ENCODE results near the gene TEDC1.
"Not testable (repeated sequence)": the region's sequence is repeated elsewhere in the genome, so short reads cannot be mapped to it uniquely, and the experiment has no call there.

Gene TEDC1

DNA sequence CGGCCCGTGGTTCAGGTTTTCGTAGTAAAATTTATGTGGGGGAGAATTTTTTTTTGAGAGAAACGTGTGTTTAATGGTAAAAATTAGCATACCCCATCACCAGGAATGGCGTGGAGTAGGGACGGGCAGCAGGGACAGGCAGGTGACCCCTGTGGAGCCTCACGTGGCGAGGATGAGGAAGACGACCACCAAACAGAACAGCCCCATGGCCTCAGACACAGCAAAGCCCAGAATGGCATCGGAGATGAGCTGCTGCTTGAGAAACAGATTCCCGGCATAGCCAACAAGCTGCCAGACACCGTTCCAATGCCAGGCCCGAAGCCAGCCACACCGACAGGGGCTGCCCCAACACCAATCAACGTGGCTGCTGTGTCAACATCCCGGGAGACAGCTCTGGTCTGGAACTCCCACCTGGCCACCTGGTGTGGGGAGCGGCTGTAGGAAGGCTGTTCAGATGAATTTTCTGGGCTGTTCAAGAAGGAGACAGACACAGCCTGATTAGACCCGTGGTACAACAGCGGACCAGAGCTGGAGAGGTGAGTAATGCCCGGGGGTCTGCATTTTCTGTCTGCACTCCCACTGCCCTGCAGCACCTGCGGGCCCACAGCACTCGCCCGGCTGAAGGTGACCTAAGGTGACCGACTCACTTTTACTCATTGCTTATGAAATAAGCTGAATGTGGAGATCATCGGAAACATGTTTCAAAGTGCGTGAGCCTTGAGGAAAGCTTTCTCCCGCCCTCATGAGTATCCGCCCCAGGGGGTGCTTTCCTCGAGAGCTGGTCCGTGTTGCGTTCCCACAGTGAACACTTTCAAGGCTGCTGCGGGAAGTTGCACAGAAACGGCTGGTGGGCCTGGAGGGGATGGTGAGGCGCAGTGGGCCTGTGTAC, 45.9 kb downstream of the TEDC1 start:
- Histone ChIP-seq H3K9me3 (replicated peaks in 1 of 11) (no peaks in the 10 kb centered on the region), H3K4me1 (peaks cover 23 to 62% (median 54%) of the 10 kb centered on the region in 10 experiments), H3K27ac (no peak overlapping the region), H3K36me3 (no peaks in the 10 kb centered on the region), H3K4me2 (peak overlapping the region in 4 of 11 experiments; percentile 14 to 46 (median 25); a peak in 4 of 22 replicates), H3K27me3 (peaks cover 0 to 7% (median 0%) of the 10 kb centered on the region in 11 experiments; a peak in 2 of 22 replicates), H3K9ac (no peak overlapping the region), H4K20me1 (peaks cover 0 to 24% (median 0%) of the 10 kb centered on the region in 11 experiments; a peak in 9 of 22 replicates), H3K4me3 (no peak overlapping the region)
- no peak for TF ChIP-seq Cebpa-rat (IDR thresholded peaks at IDR 0.05)

DNA sequence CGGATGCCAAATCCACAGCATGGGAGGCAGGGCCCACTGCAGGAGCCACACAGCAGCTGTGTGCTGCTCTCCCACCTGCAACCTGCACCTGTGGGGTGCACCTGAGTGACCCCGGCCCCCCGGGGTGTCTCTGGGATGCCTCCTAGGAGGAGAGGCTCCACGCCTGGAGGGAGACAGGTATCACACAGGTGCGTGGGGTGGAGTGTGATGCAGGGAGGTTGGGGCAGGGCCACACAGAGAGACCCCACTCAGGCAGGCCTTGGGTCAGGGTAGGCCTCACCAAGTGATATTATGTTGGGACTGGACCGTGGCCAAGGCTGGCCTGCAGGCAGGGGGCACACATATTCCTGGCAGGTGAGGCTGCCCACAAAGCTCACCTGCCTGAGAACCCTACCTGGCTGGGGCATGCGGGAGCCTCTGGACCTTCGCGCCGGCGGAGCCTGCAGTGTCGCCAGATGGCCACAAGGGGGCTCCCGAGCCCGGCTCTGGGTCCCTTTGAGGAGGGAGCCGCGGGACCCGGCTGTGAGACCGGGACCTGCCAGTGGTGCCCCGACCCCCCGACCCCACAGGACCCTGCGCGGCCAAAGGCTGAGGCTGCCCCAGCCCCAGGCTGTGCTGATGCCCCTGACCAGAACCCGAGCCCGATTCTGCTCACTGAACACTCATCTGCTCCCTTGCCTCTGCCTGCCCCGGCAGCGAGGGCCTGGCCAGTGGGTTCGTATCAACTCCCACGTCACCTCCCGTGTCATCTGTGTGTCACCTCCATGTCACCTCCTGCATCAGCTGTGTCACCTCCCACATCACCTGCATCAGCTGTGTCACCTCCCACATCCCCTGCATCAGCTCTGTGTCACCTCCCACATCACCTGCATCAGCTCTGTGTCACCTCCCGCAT, 46.8 kb downstream of the TEDC1 start:
- TF ChIP-seq Cebpa-rat (IDR thresholded peaks at IDR 0.05) = no peak
- peaks cover 0 to 7% (median 6%) of the 10 kb centered on the region in 11 experiments; a peak in 11 of 22 replicates for H3K9me3 ChIP-seq (replicated peaks in 1 of 11)
- no peaks in the 10 kb centered on the region for H3K36me3 ChIP-seq
- H4K20me1 ChIP-seq = peaks cover 0 to 17% (median 0%) of the 10 kb centered on the region in 11 experiments; a peak in 4 of 22 replicates
- 0 out of 22 replicates have a peak overlapping the region, but pooled peaks of 1 of the 11 experiments have one; percentile 2 for H3K9ac ChIP-seq
- H3K27me3 ChIP-seq = peaks cover 0 to 7% (median 0%) of the 10 kb centered on the region in 11 experiments; a peak in 2 of 22 replicates
- H3K4me1 ChIP-seq = peaks cover 14 to 53% (median 45%) of the 10 kb centered on the region in 10 experiments
- H3K4me2 ChIP-seq = peak overlapping the region in 10 of 11 experiments; percentile 14 to 54 (median 36); a peak in 15 of 22 replicates
- H3K27ac ChIP-seq = no peak overlapping the region
- no peak overlapping the region for H3K4me3 ChIP-seq

- Histone ChIP-seq H3K27me3 (peaks cover 0 to under 1% (median 0%) of the 10 kb centered on the region in 11 experiments; a peak in 1 of 22 replicates), H3K36me3 (peaks cover 0 to 5% (median 0%) of the 10 kb centered on the region in 11 experiments; a peak in 2 of 22 replicates), H3K4me1 (peaks cover 9 to 46% (median 38%) of the 10 kb centered on the region in 10 experiments), H3K9ac (no peak overlapping the region), H3K4me2 (no peak overlapping the region), H3K27ac (no peak overlapping the region), H3K4me3 (no peak overlapping the region), H4K20me1 (peaks cover 0 to 10% (median 0%) of the 10 kb centered on the region in 11 experiments; a peak in 4 of 22 replicates), H3K9me3 (replicated peaks in 1 of 11) (peaks cover 5 to 14% (median 13%) of the 10 kb centered on the region in 11 experiments)
- TF ChIP-seq Cebpa-rat (IDR thresholded peaks at IDR 0.05) = no peak
These were observed 47.5 kb downstream of the TEDC1 start for GRCh38 chr14:105538481-105539049.

DNA sequence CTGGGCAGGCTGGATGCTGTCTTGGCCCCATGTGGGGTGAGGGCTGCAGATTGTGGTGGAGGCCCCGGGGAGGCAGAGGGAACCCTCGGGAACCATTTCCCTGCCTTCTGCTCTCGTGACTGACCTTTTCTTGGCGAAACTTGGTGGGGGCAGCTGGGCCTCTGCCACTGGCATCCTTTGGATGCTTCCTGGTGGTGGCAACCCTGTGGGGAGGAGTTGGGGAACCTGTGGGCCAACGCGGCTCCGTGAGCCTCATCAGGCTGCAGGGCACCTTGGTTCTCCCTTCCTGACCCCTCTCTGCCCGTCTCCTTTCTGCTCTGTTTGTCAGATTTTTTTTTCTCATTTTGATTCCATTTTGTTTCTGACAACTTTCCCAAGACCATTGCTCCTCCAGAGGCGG, 49.8 kb downstream of the TEDC1 start:
- H4K20me1 ChIP-seq = peaks cover 0 to 6% (median 0%) of the 10 kb centered on the region in 11 experiments; a peak in 2 of 22 replicates
- no peaks in the 10 kb centered on the region for H3K27me3 ChIP-seq
- H3K27ac ChIP-seq = no peak overlapping the region
- H3K4me2 ChIP-seq = peak overlapping the region in 7 of 11 experiments; percentile 27 to 56 (median 46); a peak in 10 of 22 replicates
- peaks cover 9 to 31% (median 22%) of the 10 kb centered on the region in 10 experiments for H3K4me1 ChIP-seq
- no peak overlapping the region for H3K4me3 ChIP-seq
- TF ChIP-seq Cebpa-rat (IDR thresholded peaks at IDR 0.05) = no peak
- peaks cover 0 to 7% (median 0%) of the 10 kb centered on the region in 11 experiments; a peak in 2 of 22 replicates for H3K36me3 ChIP-seq
- H3K9me3 ChIP-seq (replicated peaks in 1 of 11) = peaks cover 17 to 29% (median 21%) of the 10 kb centered on the region in 11 experiments
- H3K9ac ChIP-seq = no peak overlapping the region

DNA sequence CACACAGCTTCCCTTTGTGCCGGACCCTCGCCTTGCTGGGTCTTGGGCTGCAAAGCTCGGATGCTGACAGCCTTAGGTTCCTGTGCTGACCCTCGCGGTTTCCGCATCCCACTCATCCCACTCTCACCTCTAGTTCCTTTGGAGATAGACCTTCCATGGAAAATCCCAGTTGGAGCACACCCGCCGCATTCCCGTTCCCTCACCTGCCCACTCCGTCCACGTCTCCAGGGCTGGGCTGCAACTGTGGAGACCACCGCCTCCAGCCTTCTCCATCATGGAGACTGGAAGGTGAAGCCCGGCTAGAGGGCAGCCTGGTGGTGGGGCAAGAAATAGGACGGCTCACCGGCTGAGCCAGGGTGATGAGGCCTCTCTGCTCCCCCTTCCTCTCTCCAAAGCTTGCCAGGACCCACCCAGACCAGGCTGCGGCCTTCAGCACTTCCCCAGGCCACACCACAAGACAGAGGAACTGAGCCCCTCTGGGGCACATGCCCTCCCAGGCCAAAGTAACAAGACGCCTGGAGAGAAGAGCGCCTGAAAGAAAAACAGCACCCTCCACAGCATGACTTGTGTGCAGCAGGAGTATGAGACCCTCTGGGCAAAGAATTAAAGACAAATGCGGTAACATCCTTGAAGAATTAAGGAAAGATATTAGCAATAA, 50.3 kb downstream of the TEDC1 start:
- Histone ChIP-seq H3K9me3 (replicated peaks in 1 of 11) (peaks cover 17 to 29% (median 21%) of the 10 kb centered on the region in 11 experiments), H4K20me1 (peaks cover 0 to 6% (median 0%) of the 10 kb centered on the region in 11 experiments; a peak in 2 of 22 replicates)

GRCh38 chr14:105545676-105546075, 54.6 kb downstream of the TEDC1 start:
- H4K20me1 ChIP-seq, H3K9ac ChIP-seq, H3K27me3 ChIP-seq, H3K4me3 ChIP-seq, H3K27ac ChIP-seq: not testable (repeated sequence)
- H3K9me3 ChIP-seq (replicated peaks in 1 of 11) = peaks cover 35 to 64% (median 46%) of the 10 kb centered on the region in 11 experiments
- peaks cover 0 to 13% (median 3%) of the 10 kb centered on the region in 11 experiments; a peak in 3 of 22 replicates for H3K36me3 ChIP-seq
- H3K4me2 ChIP-seq = 0 out of 22 replicates have a peak overlapping the region, but pooled peaks of 3 of the 11 experiments have one; percentile 14 to 20 (median 18)
- peaks cover 9 to 19% (median 13%) of the 10 kb centered on the region in 10 experiments for H3K4me1 ChIP-seq

More for the DNA sequence above, 50.3 kb downstream of the TEDC1 start:
- H3K4me3 ChIP-seq = no peak overlapping the region
- peaks cover 0 to 7% (median 0%) of the 10 kb centered on the region in 11 experiments; a peak in 2 of 22 replicates for H3K36me3 ChIP-seq
- peaks cover 9 to 31% (median 22%) of the 10 kb centered on the region in 10 experiments for H3K4me1 ChIP-seq
- H3K27ac ChIP-seq = no peak overlapping the region
- H3K27me3 ChIP-seq = no peaks in the 10 kb centered on the region
- TF ChIP-seq Cebpa-rat (IDR thresholded peaks at IDR 0.05) = no peak
- peak overlapping the region; percentile 27 to 56 (median 37); a peak in 19 of 22 replicates for H3K4me2 ChIP-seq
- peak overlapping the region in 1 of 11 experiments; percentile 19; a peak in 1 of 22 replicates for H3K9ac ChIP-seq

GRCh38 chr14:105546410-105546809, 55.4 kb downstream of the TEDC1 start:
- not testable (repeated sequence) for H3K4me3 ChIP-seq, H4K20me1 ChIP-seq, H3K27ac ChIP-seq, H3K9ac ChIP-seq, H3K4me2 ChIP-seq, H3K27me3 ChIP-seq
- Histone ChIP-seq H3K9me3 (replicated peaks in 1 of 11) (peaks cover 35 to 64% (median 46%) of the 10 kb centered on the region in 11 experiments), H3K4me1 (peaks cover 5 to 11% (median 6%) of the 10 kb centered on the region in 10 experiments), H3K36me3 (peaks cover 0 to 13% (median 3%) of the 10 kb centered on the region in 11 experiments; a peak in 3 of 22 replicates)

GRCh38 chr14:105547072-105547471, 56.0 kb downstream of the TEDC1 start:
- not testable (repeated sequence) for H3K4me1 ChIP-seq, H3K27ac ChIP-seq, H3K4me2 ChIP-seq, H3K4me3 ChIP-seq, H3K9ac ChIP-seq, H4K20me1 ChIP-seq, H3K27me3 ChIP-seq
- Histone ChIP-seq H3K36me3 (peaks cover 0 to 13% (median 3%) of the 10 kb centered on the region in 11 experiments; a peak in 3 of 22 replicates), H3K9me3 (replicated peaks in 1 of 11) (peaks cover 35 to 64% (median 46%) of the 10 kb centered on the region in 11 experiments)
